K562 (cell line): ENCODE data around the gene FABP7. TPM values are rescaled to one million over a fixed set of nuclear protein-coding genes. Genes with fewer than 3 reads are reported as not detected.

Experiments
- ATAC-seq: fragments of 200-7000 bp; cut with Tn5 transposase; 3 replicates; pipeline ENCODE4 v1.9.1; 2020; ENCODE audit warnings: moderate library complexity
- BruUV-seq: library from RNA; stranded (reverse); fragments of 400-500 nt; replicated peaks from 2 replicates; lab custom pipeline; 2021; lab: Mats Ljungman, UMichigan
- CTCF ChIA-PET: fragments of 300-600 bp; formaldehyde crosslinking; extraction: SDS; loops from one replicate; lab custom pipeline; 2021; ENCODE audit warnings: low intra/inter-chr PET ratio; lab: Yijun Ruan, JAX
- POLR2A ChIA-PET: fragments of 300-600, 350-650 bp; sonication (Branson Sonifier 250); formaldehyde crosslinking; extraction: SDS; loops from one replicate; lab custom pipeline; 2021; ENCODE audit warnings: antibody characterized with exemption, inconsistent platforms; lab: Yijun Ruan, JAX
- DNase-seq, 4 experiments: peaks; one replicate each; pipeline versions ENCODE4 v3.0.0 to v3.0.0-alpha.2; 2011 to 2018; ENCODE audit warnings: low spot score in 3 of 4, mixed read lengths in 3 of 4; ENCODE audit errors: extremely low read depth in 1 of 4
- FAIRE-seq: peaks from 2 replicates; lab custom pipeline; 2011; peaks lifted over from hg19 to GRCh38; lab: Jason Lieb, UNC
- H2AFZ ChIP-seq: 2 replicates; pipeline ENCODE4 v1.6.0; 2011; ENCODE audit warnings: low read depth, low read length, control low read depth, inconsistent platforms
- H3K27ac ChIP-seq: fragments of 200-600 bp; 3 replicates; pipeline ENCODE4 v1.8.0; 2011; ENCODE audit warnings: low read depth, mild to moderate bottlenecking, control low read depth, inconsistent platforms, low read length, moderate library complexity, mixed read lengths; ENCODE audit errors: extremely low read depth
- H3K27me3 ChIP-seq, 2 experiments: fragments of 300-600 bp in 1 of 2; 2 replicates in 1 of 2; 3 replicates in 1 of 2; pipeline versions ENCODE4 v1.6.0 to v1.8.0; 2011; ENCODE audit warnings: inconsistent platforms in 2 of 2, low read length in 2 of 2, mild to moderate bottlenecking in 1 of 2, mixed read lengths in 1 of 2, moderate library complexity in 1 of 2; ENCODE audit not compliant: control insufficient read depth in 2 of 2, insufficient read depth in 2 of 2
- H3K36me3 ChIP-seq: fragments of 300-600 bp; 3 replicates; pipeline ENCODE4 v1.8.0; 2011; ENCODE audit warnings: mild to moderate bottlenecking, low read length, inconsistent platforms; ENCODE audit not compliant: control insufficient read depth, insufficient read depth
- H3K4me1 ChIP-seq, 2 experiments: fragments of 200-600 bp in 1 of 2; replicated peaks in 1 of 2; 2 replicates in 1 of 2; 3 replicates in 1 of 2; pipeline versions ENCODE4 v1.5.1 to v1.8.0; 2011; ENCODE audit warnings: inconsistent platforms in 2 of 2, low read length in 2 of 2, mild to moderate bottlenecking in 1 of 2, mixed read lengths in 1 of 2, moderate library complexity in 1 of 2; ENCODE audit not compliant: control insufficient read depth in 2 of 2, insufficient read depth in 2 of 2
- H3K4me2 ChIP-seq: 2 replicates; pipeline ENCODE4 v1.6.1; 2011; ENCODE audit warnings: low read length, control low read depth, inconsistent platforms, mixed read lengths; ENCODE audit not compliant: insufficient read depth
- H3K4me3 ChIP-seq: fragments of 200-600 bp; sonication (generic), shearing (Covaris generic); 2 replicates; pipeline ENCODE4 v1.5.1; 2016; ENCODE audit warnings: control low read depth, inconsistent platforms
- H3K79me2 ChIP-seq: fragments of 200-600 bp; 3 replicates; pipeline ENCODE4 v1.8.0; 2011; ENCODE audit warnings: low read length, inconsistent platforms; ENCODE audit not compliant: control insufficient read depth, insufficient read depth
- H3K9ac ChIP-seq, 2 experiments: 2 replicates each; pipeline versions ENCODE4 v1.6.0 to v1.6.1; 2011; ENCODE audit warnings: low read depth in 2 of 2, low read length in 2 of 2, control low read depth in 1 of 2, inconsistent platforms in 1 of 2, mild to moderate bottlenecking in 1 of 2, mixed read lengths in 1 of 2; ENCODE audit not compliant: insufficient read depth in 1 of 2
- H3K9me1 ChIP-seq: one replicate; pipeline ENCODE4 v1.6.0; 2011; ENCODE audit warnings: inconsistent platforms, mild to moderate bottlenecking, low read length, moderate library complexity; ENCODE audit not compliant: control insufficient read depth, insufficient read depth
- H3K9me3 ChIP-seq: replicated peaks from 2 replicates; pipeline ENCODE4 v1.5.1; 2011; ENCODE audit warnings: low read depth, low read length, inconsistent platforms; ENCODE audit not compliant: control insufficient read depth, insufficient read depth
- H4K20me1 ChIP-seq: replicated peaks from 2 replicates; pipeline ENCODE4 v1.6.1; 2011; ENCODE audit warnings: low read length, inconsistent platforms, mixed read lengths; ENCODE audit not compliant: control insufficient read depth, insufficient read depth
- CTBP1 ChIP-seq: fragments of 450-650 bp; IDR thresholded peaks from 2 replicates; pipeline ENCODE4 v1.6.1; 2016; ENCODE audit warnings: borderline replicate concordance
- E2F5 ChIP-seq: sonication (generic); formaldehyde crosslinking; IDR thresholded peaks from 2 replicates; pipeline ENCODE4 v1.8.0; 2022; ENCODE audit warnings: mild to moderate bottlenecking, missing genetic modification reagents
- ETV6 ChIP-seq, 3 experiments: fragments of 150-350 bp in 1 of 3; sonication (generic) in 1 of 3; formaldehyde crosslinking in 1 of 3; IDR thresholded peaks; 2 replicates each; pipeline versions ENCODE4 v1.6.1 to v1.8.0; 2014 to 2022; ENCODE audit warnings: borderline replicate concordance in 2 of 3, low read depth in 2 of 3, antibody characterized with exemption in 1 of 3, low read length in 1 of 3, mild to moderate bottlenecking in 1 of 3, missing genetic modification reagents in 1 of 3
- HES1 ChIP-seq: fragments of 450-650 bp; IDR thresholded peaks from 2 replicates; pipeline ENCODE4 v1.6.1; 2016; ENCODE audit warnings: low read depth, mild to moderate bottlenecking, moderate library complexity
- WGBS: fragments of 100-300 bp; shearing (Covaris generic); methylation state at CpG from one replicate; pipeline ENCODE4 v1.1.6; 2016; ENCODE audit warnings: low coverage, mixed read lengths; ENCODE audit not compliant: insufficient coverage; ENCODE audit errors: missing lambda C conversion rate; 5-methylcytosine and 5-hydroxymethylcytosine counted together
- in situ Hi-C: fragments of 300-500 bp; cut with MboI; formaldehyde crosslinking; loops from 4 replicates; pipeline ENCODE4 v1.15.0; 2018; ENCODE audit warnings: inconsistent platforms, mixed read lengths
- intact Hi-C: fragments of 100-400 bp; cut with micrococcal nuclease; formaldehyde crosslinking; loops from 2 replicates; pipeline ENCODE4 v1.14.2; 2022
- polyA plus RNA-seq, 8 experiments: library from polyadenylated mRNA; depleted of rRNA in 4 of 8; stranded (reverse) in 5 of 8; unstranded in 3 of 8; fragments of >200 nt; fragmentation: Nextera tagmentation in 2 of 8; fragmentation: Illumina TruSeq in 1 of 8; extraction: Ambion mirVana in 2 of 8; extraction: Trizol in 1 of 8; gene quantifications; 2 replicates each; pipeline versions ENCODE4 v1.2.1 to v1.2.3, GENCODE V29; 2011 to 2014; ENCODE audit warnings: inconsistent platforms in 1 of 8, missing spikeins in 1 of 8
- total RNA-seq, 7 experiments: library from RNA; depleted of rRNA in 6 of 7; stranded (reverse); fragments of >200 nt in 6 of 7; fragmentation: Illumina TruSeq in 2 of 7; extraction: Trizol in 2 of 7; gene quantifications; 2 replicates each; pipeline versions ENCODE4 v1.2.1 to v1.2.3, GENCODE V29; 2011 to 2021; ENCODE audit warnings: low replicate concordance in 1 of 7

The FABP7 gene
- total and polyA plus RNA-seq, 9 of the 15 experiments (the other 6 are each of a cell fraction or from before 2014, with no cell fraction given): 0.07 to 0.14 TPM; not detected in 7

GRCh38 chr6:122806291-122806690 lies 26.8 kb downstream of the FABP7 start:
- no TSS peak for BruUV-seq
- no peaks in the 10 kb centered on the region for H3K9me3 ChIP-seq

More at GRCh38 chr6:122806291-122806690, 26.8 kb downstream of the FABP7 start:
- H3K27ac ChIP-seq: no peak overlapping the region
- in situ Hi-C loops: no loop called here
- no peak for FAIRE-seq
- no peak overlapping the region for H3K4me3 ChIP-seq
- ATAC-seq: no peak
- H3K36me3 ChIP-seq: no peaks in the 10 kb centered on the region
- DNase-seq: no peak
- no peaks in the 10 kb centered on the region for H3K27me3 ChIP-seq
- no peaks in the 10 kb centered on the region for H4K20me1 ChIP-seq
- CTCF ChIA-PET: no interaction called here
- TF ChIP-seq CTBP1: no peak
- TF ChIP-seq ETV6 (IDR thresholded peaks at IDR 0.05; ENCODE audit: borderline replicate concordance in 1 of 2, low read depth in 2 of 2, low read length in 1 of 2): no peak
- TF ChIP-seq ETV6 (CRISPR knock-in tag; IDR thresholded peaks at IDR 0.05; ENCODE audit: borderline replicate concordance): no peak
- no peak for TF ChIP-seq E2F5 (CRISPR knock-in tag)
- no peak for TF ChIP-seq HES1
- intact Hi-C loops: no loop called here
- H2AFZ ChIP-seq: no peak overlapping the region
- no peaks in the 10 kb centered on the region for H3K9me1 ChIP-seq
- H3K9ac ChIP-seq: no peak overlapping the region
- 8% methylated on average over 2 of the region's 2 CpGs for WGBS
- no peaks in the 10 kb centered on the region for H3K79me2 ChIP-seq
- H3K4me2 ChIP-seq: no peak overlapping the region
- POLR2A ChIA-PET: no interaction called here
- H3K4me1 ChIP-seq: no peaks in the 10 kb centered on the region
